ENCODE measurements around the gene CHRNB4.

DNA sequence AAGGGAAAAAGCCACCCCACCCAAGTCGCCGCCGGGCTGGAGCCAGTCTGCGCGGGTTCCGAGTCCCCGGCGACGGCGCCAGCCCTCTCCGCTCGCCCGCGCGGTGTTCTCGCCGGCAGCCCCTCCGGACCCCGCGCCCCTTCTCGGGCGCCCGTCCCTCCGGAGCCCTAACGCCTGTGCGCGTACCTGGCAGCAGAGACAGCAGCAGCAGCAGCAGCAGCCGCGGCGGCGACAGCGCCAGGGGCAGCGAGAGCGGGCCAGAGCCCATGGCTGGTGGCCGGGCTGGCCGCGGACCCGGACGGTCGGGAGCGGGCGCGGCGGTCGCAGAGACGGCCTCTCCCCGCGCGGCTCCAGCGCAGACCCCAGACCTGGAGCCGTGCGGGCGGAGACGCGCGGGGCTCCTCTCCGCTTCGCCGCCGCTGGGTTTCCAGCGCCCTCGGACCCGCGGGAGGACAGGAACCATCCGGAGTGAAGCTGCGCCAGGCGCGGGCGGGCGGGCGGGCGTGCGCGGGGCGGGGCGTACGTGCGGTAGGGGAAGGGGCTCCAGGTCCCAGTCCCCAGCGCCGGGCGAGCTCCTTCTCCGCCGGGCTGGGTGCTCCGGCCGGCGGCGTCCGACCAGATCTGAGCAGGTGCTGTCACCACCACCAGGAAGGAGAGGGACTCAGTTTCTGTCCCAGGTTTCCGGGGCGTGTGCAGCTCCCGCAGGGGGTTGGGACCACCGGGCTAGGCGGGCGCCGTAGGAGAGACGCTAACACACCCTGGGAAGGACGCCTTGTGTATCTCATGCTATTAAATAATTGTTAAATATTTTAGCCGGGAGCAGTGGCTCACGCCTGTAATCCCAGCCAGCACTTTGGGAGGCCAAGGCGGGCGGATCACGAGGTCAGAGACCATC is 20.2 kb downstream of the CHRNB4 start, which contains the start of gene CHRNA3:
- TF ChIP-seq POLR2A (IDR thresholded peaks at IDR 0.05; ENCODE audit: low read length): no peak
- TF ChIP-seq GATA1 (IDR thresholded peaks at IDR 0.05; ENCODE audit: low read depth, low read length): no peak

Measured in erythroblast (primary cell).